ENCODE data around the gene RAB31.

The RAB31 gene

GRCh38 chr18:9848170-9848879, 140.2 kb downstream of the RAB31 start:
- no peak for TF ChIP-seq CTCF (IDR thresholded peaks at IDR 0.05; ENCODE audit: insufficient read depth, missing control alignments)
- DNase-seq (ENCODE audit: insufficient read length, low spot score) (no peak), FAIRE-seq (no peak)

- no peak for FAIRE-seq
- no peak for TF ChIP-seq CTCF (IDR thresholded peaks at IDR 0.05; ENCODE audit: insufficient read depth, missing control alignments)
These were observed 141.5 kb downstream of the RAB31 start for GRCh38 chr18:9849407-9850283.

GRCh38 chr18:9850309-9850708, 142.2 kb downstream of the RAB31 start:
- FAIRE-seq = no peak
- no peak for DNase-seq (ENCODE audit: insufficient read length, low spot score)
- TF ChIP-seq CTCF (IDR thresholded peaks at IDR 0.05; ENCODE audit: insufficient read depth, missing control alignments) = no peak

More at GRCh38 chr18:9849407-9850283, 141.5 kb downstream of the RAB31 start:
- no peak for DNase-seq (ENCODE audit: insufficient read length, low spot score)

- no peak for TF ChIP-seq CTCF (IDR thresholded peaks at IDR 0.05; ENCODE audit: insufficient read depth, missing control alignments)
- FAIRE-seq = no peak
- DNase-seq (ENCODE audit: insufficient read length, low spot score) = no peak
These were observed 143.4 kb downstream of the RAB31 start for GRCh38 chr18:9851511-9851910.

- TF ChIP-seq CTCF (IDR thresholded peaks at IDR 0.05; ENCODE audit: insufficient read depth, missing control alignments) = no peak
- DNase-seq (ENCODE audit: insufficient read length, low spot score) (no peak), FAIRE-seq (no peak)
These were observed 144.4 kb downstream of the RAB31 start for GRCh38 chr18:9852266-9853081.

- FAIRE-seq (no peak), DNase-seq (ENCODE audit: insufficient read length, low spot score) (no peak)
- TF ChIP-seq CTCF (IDR thresholded peaks at IDR 0.05; ENCODE audit: insufficient read depth, missing control alignments) = no peak
These were observed 146.9 kb downstream of the RAB31 start for GRCh38 chr18:9854801-9855676.
